ENCODE results near the gene ANKRD34B. TPM values are rescaled to one million over a fixed set of nuclear protein-coding genes. Genes with fewer than 3 reads are reported as not detected.
"Not testable (repeated sequence)": the region's sequence is repeated elsewhere in the genome, so short reads cannot be mapped to it uniquely, and the experiment has no call there.

ANKRD34B gene
- total RNA-seq, 5 donors from 2014 or later (not counting 1 experiment from before 2014, with no cell fraction given), result not detected

DNA sequence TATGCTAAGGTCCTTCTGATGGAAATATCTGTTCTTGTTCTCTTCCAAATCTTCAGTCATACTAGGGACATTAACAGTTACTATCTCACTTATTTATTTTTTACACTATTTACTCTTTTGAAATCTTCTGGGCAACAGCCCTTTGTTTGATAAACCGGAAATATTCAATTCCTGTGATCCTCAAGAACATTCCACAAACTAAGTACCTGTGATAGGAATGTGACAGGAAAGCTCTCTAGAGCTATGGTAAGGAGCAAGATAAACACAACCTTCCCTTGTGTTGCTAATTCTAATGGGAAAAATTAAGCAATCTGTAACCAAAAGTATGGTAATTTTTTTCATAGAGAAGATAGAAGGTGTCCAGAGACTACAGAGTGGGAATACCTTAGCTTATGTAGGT lies 22.0 kb upstream of the ANKRD34B start:
- no CpG with 5 or more reads among the region's 1 CpG for WGBS (ENCODE audit: insufficient coverage)
- no peaks in the 10 kb centered on the region for H3K4me1 ChIP-seq (ENCODE audit: control insufficient read depth in 1 of 2, extremely low read depth in 1 of 2, insufficient read depth in 2 of 2, low read length in 2 of 2)
- Mint-ChIP-seq H3K27ac (no peak overlapping the region), H3K9me3 (no peaks in the 10 kb centered on the region), H3K4me1 (no peaks in the 10 kb centered on the region), H3K36me3 (no peaks in the 10 kb centered on the region), H3K27me3 (peaks cover 4 to 5% of the 10 kb centered on the region in 2 donors), H3K4me3 (no peak overlapping the region)
- ATAC-seq (replicated peaks in 1 of 4), result no peak
- no peaks in the 10 kb centered on the region for H3K36me3 ChIP-seq (ENCODE audit: control insufficient read depth in 2 of 2, extremely low read depth in 1 of 2, insufficient read depth in 1 of 2, low read length in 1 of 2)
- H3K9me3 ChIP-seq, result no peaks in the 10 kb centered on the region
- no peak overlapping the region for H3K4me3 ChIP-seq (ENCODE audit: control insufficient read depth in 1 of 2, extremely low read depth in 1 of 2, low read length in 1 of 2)
- ChIA-PET CTCF (no interaction called here), POLR2A (no interaction called here)
- no peak overlapping the region for H3K27ac ChIP-seq (ENCODE audit: low read length)
- DNase-seq, result no peak
- H3K27me3 ChIP-seq (replicated peaks in 1 of 2; ENCODE audit: control insufficient read depth in 2 of 2, extremely low read depth in 1 of 2, insufficient read depth in 2 of 2, low read length in 1 of 2), result peaks cover 0 to 7% of the 10 kb centered on the region in 2 experiments

DNA sequence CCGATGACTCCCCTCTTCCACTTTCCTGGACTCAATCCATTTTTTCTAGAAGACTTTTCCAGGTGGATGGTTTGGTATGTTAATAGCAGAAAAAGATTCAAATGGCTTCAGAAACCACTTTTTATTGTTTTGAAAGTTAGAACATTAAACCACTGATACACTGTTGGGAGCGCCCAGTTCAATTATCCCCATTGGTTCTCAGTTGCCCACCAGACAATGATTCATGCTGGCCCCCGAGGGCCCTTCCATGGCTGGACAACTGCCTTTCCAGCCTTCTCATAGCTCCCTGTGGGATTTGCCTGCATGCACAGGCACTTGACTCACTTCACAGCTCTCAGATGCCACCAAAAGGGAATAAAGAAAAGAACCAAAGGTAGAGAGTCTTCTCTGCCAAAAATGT lies 21.3 kb upstream of the ANKRD34B start:
- Mint-ChIP-seq H3K36me3 (no peaks in the 10 kb centered on the region), H3K4me3 (no peak overlapping the region), H3K27me3 (peaks cover 5% of the 10 kb centered on the region in 2 donors), H3K27ac (no peak overlapping the region), H3K9me3 (no peaks in the 10 kb centered on the region), H3K4me1 (no peaks in the 10 kb centered on the region)
- ATAC-seq (replicated peaks in 1 of 4), result no peak
- ChIA-PET POLR2A (no interaction called here), CTCF (no interaction called here)
- 83% methylated on average over 1 of the region's 3 CpGs for WGBS (ENCODE audit: insufficient coverage)
- Histone ChIP-seq H3K9me3 (no peaks in the 10 kb centered on the region), H3K27me3 (replicated peaks in 1 of 2; ENCODE audit: control insufficient read depth in 2 of 2, extremely low read depth in 1 of 2, insufficient read depth in 2 of 2, low read length in 1 of 2) (peaks cover 0 to 8% of the 10 kb centered on the region in 2 experiments), H3K27ac (ENCODE audit: low read length) (no peak overlapping the region), H3K36me3 (ENCODE audit: control insufficient read depth in 2 of 2, extremely low read depth in 1 of 2, insufficient read depth in 1 of 2, low read length in 1 of 2) (no peaks in the 10 kb centered on the region), H3K4me3 (ENCODE audit: control insufficient read depth in 1 of 2, extremely low read depth in 1 of 2, low read length in 1 of 2) (no peak overlapping the region), H3K4me1 (ENCODE audit: control insufficient read depth in 1 of 2, extremely low read depth in 1 of 2, insufficient read depth in 2 of 2, low read length in 2 of 2) (no peaks in the 10 kb centered on the region)
- DNase-seq, result no peak

DNA sequence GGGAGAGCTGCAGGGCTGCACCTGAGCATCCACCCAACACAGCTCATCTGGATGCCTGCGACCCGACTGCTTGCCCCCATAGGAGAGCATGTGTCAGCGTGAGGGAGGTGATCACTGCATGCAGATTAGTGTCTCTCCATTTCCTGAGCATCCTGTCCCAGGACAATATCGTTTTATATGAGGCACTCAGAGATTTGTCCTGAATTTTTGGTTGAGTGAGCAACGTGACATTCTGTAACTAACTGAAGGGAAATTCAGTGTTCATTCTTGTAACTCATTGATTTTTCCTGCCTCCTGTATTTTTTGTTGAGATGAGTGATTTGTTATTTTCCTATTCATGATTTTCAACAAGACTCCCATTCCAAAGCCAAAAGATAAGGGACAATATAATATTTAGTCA lies 20.7 kb upstream of the ANKRD34B start:
- no peak overlapping the region for H3K27ac Mint-ChIP-seq
- CTCF ChIA-PET, result no interaction called here
- 82% methylated on average over 4 of the region's 5 CpGs for WGBS (ENCODE audit: insufficient coverage)

DNA sequence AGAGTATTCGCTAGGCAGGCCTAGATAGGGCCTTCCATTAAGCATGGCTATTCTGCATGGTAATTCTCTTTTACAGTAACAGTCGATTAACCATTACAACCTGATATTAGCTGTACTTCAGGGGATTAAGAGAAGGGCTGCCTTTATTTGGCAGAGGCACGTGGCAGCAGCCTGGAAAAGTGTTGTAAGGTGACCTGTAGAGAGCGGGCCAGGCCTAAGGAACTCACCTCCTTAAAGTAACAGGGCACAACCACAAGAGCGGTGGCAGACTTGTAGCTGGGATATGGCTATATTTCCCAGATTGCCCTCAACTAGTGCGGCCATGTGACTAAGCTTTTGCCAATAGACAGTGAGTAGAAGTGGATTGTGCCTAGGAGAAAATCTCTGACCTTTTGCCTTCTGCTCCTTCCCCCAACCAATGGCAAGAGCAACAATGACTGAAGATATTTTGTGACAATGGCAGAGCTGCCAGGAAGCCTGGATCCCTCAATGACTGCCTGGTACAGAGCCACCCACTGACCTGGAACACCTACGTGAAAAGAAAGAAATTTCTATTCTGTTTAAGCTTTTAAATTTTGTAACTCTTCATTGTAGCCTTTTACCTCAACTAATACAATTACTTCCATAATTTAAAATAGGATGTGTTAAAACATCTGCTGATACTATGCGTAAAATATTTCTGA lies 18.9 kb upstream of the ANKRD34B start:
- WGBS (ENCODE audit: insufficient coverage), result 43% methylated on average over 2 of the region's 8 CpGs
- Histone ChIP-seq H3K4me1 (ENCODE audit: control insufficient read depth in 1 of 2, extremely low read depth in 1 of 2, insufficient read depth in 2 of 2, low read length in 2 of 2) (no peaks in the 10 kb centered on the region), H3K36me3 (ENCODE audit: control insufficient read depth in 2 of 2, extremely low read depth in 1 of 2, insufficient read depth in 1 of 2, low read length in 1 of 2) (no peaks in the 10 kb centered on the region), H3K27me3 (replicated peaks in 1 of 2; ENCODE audit: control insufficient read depth in 2 of 2, extremely low read depth in 1 of 2, insufficient read depth in 2 of 2, low read length in 1 of 2) (peaks cover 0 to 8% of the 10 kb centered on the region in 2 experiments), H3K27ac (ENCODE audit: low read length) (no peak overlapping the region), H3K9me3 (no peaks in the 10 kb centered on the region), H3K4me3 (ENCODE audit: control insufficient read depth in 1 of 2, extremely low read depth in 1 of 2, low read length in 1 of 2) (no peak overlapping the region)
- ChIA-PET POLR2A (no interaction called here), CTCF (no interaction called here)
- Mint-ChIP-seq H3K27me3 (peaks cover 14 to 16% of the 10 kb centered on the region in 2 donors), H3K9me3 (no peaks in the 10 kb centered on the region), H3K27ac (no peak overlapping the region), H3K4me1 (no peaks in the 10 kb centered on the region), H3K4me3 (no peak overlapping the region), H3K36me3 (no peaks in the 10 kb centered on the region)
- no peak for DNase-seq
- no peak for ATAC-seq (replicated peaks in 1 of 4)

More for the DNA sequence above, 20.7 kb upstream of the ANKRD34B start:
- ATAC-seq (replicated peaks in 1 of 4), result no peak
- no peaks in the 10 kb centered on the region for H3K9me3 Mint-ChIP-seq
- H3K36me3 ChIP-seq (ENCODE audit: control insufficient read depth in 2 of 2, extremely low read depth in 1 of 2, insufficient read depth in 1 of 2, low read length in 1 of 2), result no peaks in the 10 kb centered on the region
- no peak overlapping the region for H3K4me3 Mint-ChIP-seq
- no peaks in the 10 kb centered on the region for H3K36me3 Mint-ChIP-seq
- peaks cover 0 to 8% of the 10 kb centered on the region in 2 experiments for H3K27me3 ChIP-seq (replicated peaks in 1 of 2; ENCODE audit: control insufficient read depth in 2 of 2, extremely low read depth in 1 of 2, insufficient read depth in 2 of 2, low read length in 1 of 2)
- no peak overlapping the region for H3K4me3 ChIP-seq (ENCODE audit: control insufficient read depth in 1 of 2, extremely low read depth in 1 of 2, low read length in 1 of 2)
- peaks cover 5 to 8% of the 10 kb centered on the region in 2 donors for H3K27me3 Mint-ChIP-seq
- no peak for DNase-seq
- H3K4me1 Mint-ChIP-seq, result no peaks in the 10 kb centered on the region
- POLR2A ChIA-PET, result no interaction called here
- H3K4me1 ChIP-seq (ENCODE audit: control insufficient read depth in 1 of 2, extremely low read depth in 1 of 2, insufficient read depth in 2 of 2, low read length in 2 of 2), result no peaks in the 10 kb centered on the region
- no peak overlapping the region for H3K27ac ChIP-seq (ENCODE audit: low read length)
- no peaks in the 10 kb centered on the region for H3K9me3 ChIP-seq

DNA sequence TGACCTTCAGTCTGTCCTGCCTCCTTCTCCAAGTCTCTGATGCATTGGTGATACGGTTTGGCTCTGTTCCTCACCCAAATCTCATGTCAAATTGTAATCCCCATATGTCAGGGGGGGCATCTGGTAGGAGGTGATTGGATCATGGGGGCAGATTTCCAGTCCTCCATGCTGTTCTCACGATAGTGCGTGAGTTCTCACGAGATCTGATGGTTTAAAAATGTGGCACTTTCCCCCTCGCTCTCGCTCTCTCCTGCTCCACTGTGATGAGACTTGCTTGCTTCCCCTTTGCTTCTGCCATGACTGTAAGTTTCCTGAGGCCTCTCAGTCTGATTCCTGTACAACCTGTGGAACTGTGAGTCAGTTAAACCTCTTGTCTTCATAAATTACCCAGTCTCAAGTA lies 14.7 kb upstream of the ANKRD34B start:
- peaks cover 14 to 15% of the 10 kb centered on the region in 2 donors for H3K27me3 Mint-ChIP-seq
- H3K36me3 Mint-ChIP-seq, result no peaks in the 10 kb centered on the region
- DNase-seq, result no peak
- 97% methylated on average over 3 of the region's 6 CpGs for WGBS (ENCODE audit: insufficient coverage)
- peaks cover 0 to 6% (median 2%) of the 10 kb centered on the region in 3 donors for H3K9me3 Mint-ChIP-seq
- H3K4me1 Mint-ChIP-seq, result no peaks in the 10 kb centered on the region
- ATAC-seq (replicated peaks in 1 of 4), result no peak
- H3K27ac Mint-ChIP-seq, result no peak overlapping the region
- H3K4me3 Mint-ChIP-seq, result no peak overlapping the region
- Histone ChIP-seq H3K4me3 (ENCODE audit: control insufficient read depth in 1 of 2, extremely low read depth in 1 of 2, low read length in 1 of 2) (no peak overlapping the region), H3K27me3 (replicated peaks in 1 of 2; ENCODE audit: control insufficient read depth in 2 of 2, extremely low read depth in 1 of 2, insufficient read depth in 2 of 2, low read length in 1 of 2) (peaks cover 0 to 6% of the 10 kb centered on the region in 2 experiments), H3K9me3 (no peaks in the 10 kb centered on the region), H3K4me1 (ENCODE audit: control insufficient read depth in 1 of 2, extremely low read depth in 1 of 2, insufficient read depth in 2 of 2, low read length in 2 of 2) (no peaks in the 10 kb centered on the region), H3K27ac (ENCODE audit: low read length) (no peak overlapping the region), H3K36me3 (ENCODE audit: control insufficient read depth in 2 of 2, extremely low read depth in 1 of 2, insufficient read depth in 1 of 2, low read length in 1 of 2) (no peaks in the 10 kb centered on the region)
- ChIA-PET POLR2A (interaction anchor here in 1 of 2 donors (0.6 kb wide), 1 partner anchor 28 kb away, joined by 5 read pairs; no protein-coding TSS in a partner anchor), CTCF (no interaction called here)

DNA sequence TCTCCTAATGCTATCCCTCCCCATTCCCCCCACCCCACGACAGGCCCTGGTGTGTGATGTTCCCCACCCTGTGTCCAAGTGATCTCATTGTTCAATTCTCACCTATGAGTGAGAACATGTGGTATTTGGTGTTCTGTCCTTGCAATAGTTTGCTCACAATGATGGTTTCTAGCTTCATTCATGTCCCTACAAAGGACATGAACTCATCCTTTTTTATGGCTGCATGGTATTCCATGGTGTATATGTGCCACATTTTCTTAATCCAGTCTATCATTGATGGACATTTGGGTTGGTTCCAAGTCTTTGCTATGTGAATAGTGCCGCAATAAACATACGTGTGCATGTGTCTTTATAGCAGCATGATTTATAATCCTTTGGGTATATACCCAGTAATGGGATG lies 10.2 kb upstream of the ANKRD34B start:
- DNase-seq; H3K9me3 Mint-ChIP-seq; H3K4me3 Mint-ChIP-seq; H3K36me3 Mint-ChIP-seq; H3K4me1 ChIP-seq (ENCODE audit: control insufficient read depth in 1 of 2, extremely low read depth in 1 of 2, insufficient read depth in 2 of 2, low read length in 2 of 2); H3K9me3 ChIP-seq; H3K27ac ChIP-seq (ENCODE audit: low read length); H3K4me3 ChIP-seq (ENCODE audit: control insufficient read depth in 1 of 2, extremely low read depth in 1 of 2, low read length in 1 of 2); POLR2A ChIA-PET; H3K27me3 ChIP-seq (replicated peaks in 1 of 2; ENCODE audit: control insufficient read depth in 2 of 2, extremely low read depth in 1 of 2, insufficient read depth in 2 of 2, low read length in 1 of 2); H3K4me1 Mint-ChIP-seq; H3K36me3 ChIP-seq (ENCODE audit: control insufficient read depth in 2 of 2, extremely low read depth in 1 of 2, insufficient read depth in 1 of 2, low read length in 1 of 2); H3K27ac Mint-ChIP-seq; ATAC-seq (replicated peaks in 1 of 4); CTCF ChIA-PET: not testable (repeated sequence)
- WGBS (ENCODE audit: insufficient coverage), result no CpG with 5 or more reads among the region's 3 CpGs
- H3K27me3 Mint-ChIP-seq, result peaks cover 19% of the 10 kb centered on the region in 2 donors

Measured in T-cell (primary cell).